GM12878 (cell line): Measurements from ENCODE around the gene XPNPEP2. TPM values are rescaled to one million over a fixed set of nuclear protein-coding genes. Genes with fewer than 3 reads are reported as not detected.

Experiments used
- ATAC-seq: fragments of 200-7000 bp; cut with Tn5 transposase; 3 replicates; pipeline ENCODE4 v1.9.1; 2020; ENCODE audit warnings: mild to moderate bottlenecking, moderate library complexity
- BruUV-seq: library from RNA; stranded (reverse); fragments of 400-500 nt; replicated peaks from 2 replicates; lab custom pipeline; 2021; lab: Mats Ljungman, UMichigan
- CTCF ChIA-PET: fragments of 300-600 bp; sonication (Branson Sonifier 250); formaldehyde crosslinking; extraction: SDS; loops from one replicate; lab custom pipeline; 2021; ENCODE audit warnings: inconsistent platforms; lab: Yijun Ruan, JAX
- POLR2A ChIA-PET: fragments of 350-600 bp; formaldehyde crosslinking; extraction: SDS; loops from one replicate; lab custom pipeline; 2021; ENCODE audit warnings: inconsistent platforms; lab: Charles Lee
- RAD21 ChIA-PET: fragments of 300-600 bp; sonication (Branson Sonifier 250); formaldehyde crosslinking; loops from one replicate; lab custom pipeline; 2023; ENCODE audit warnings: antibody characterized with exemption; ENCODE audit not compliant: unreplicated experiment; lab: Charles Lee
- SMC1A ChIA-PET: fragments of 300-600 bp; sonication (Branson Sonifier 250); formaldehyde crosslinking; loops from one replicate; lab custom pipeline; 2023; ENCODE audit not compliant: unreplicated experiment, uncharacterized antibody; lab: Charles Lee
- DNase-seq: peaks from one replicate; pipeline ENCODE4 v3.0.0-alpha.2; 2011; ENCODE audit warnings: low read depth, low spot score
- FAIRE-seq: peaks from 3 replicates; lab custom pipeline; 2011; peaks lifted over from hg19 to GRCh38; lab: Jason Lieb, UNC
- H2AFZ ChIP-seq: 2 replicates; pipeline ENCODE4 v1.6.0; 2011; ENCODE audit warnings: low read depth, low read length, control low read depth; ENCODE audit not compliant: control insufficient read depth
- H3K27ac ChIP-seq: 2 replicates; pipeline ENCODE4 v1.5.1; 2011; ENCODE audit warnings: control low read depth; ENCODE audit not compliant: control insufficient read depth, insufficient read depth
- H3K27me3 ChIP-seq, 2 experiments: replicated peaks in 1 of 2; 2 replicates each; pipeline versions ENCODE4 v1.6.0 to v1.6.1; 2011; ENCODE audit warnings: low read length in 1 of 2; ENCODE audit not compliant: control insufficient read depth in 2 of 2, insufficient read depth in 2 of 2
- H3K36me3 ChIP-seq, 2 experiments: 2 replicates each; pipeline ENCODE4 v1.5.1; 2011; ENCODE audit warnings: low read length in 1 of 2; ENCODE audit not compliant: control insufficient read depth in 2 of 2, insufficient read depth in 2 of 2
- H3K4me1 ChIP-seq: 2 replicates; pipeline ENCODE4 v1.6.1; 2011; ENCODE audit warnings: mild to moderate bottlenecking, low read length, moderate library complexity, mixed read lengths; ENCODE audit not compliant: control insufficient read depth, insufficient read depth
- H3K4me2 ChIP-seq: 2 replicates; pipeline ENCODE4 v1.6.0; 2011; ENCODE audit warnings: control low read depth; ENCODE audit not compliant: control insufficient read depth, insufficient read depth
- H3K4me3 ChIP-seq: fragments of 200-600 bp; sonication (generic); 2 replicates; pipeline ENCODE4 v1.5.1; 2016
- H3K79me2 ChIP-seq: 2 replicates; pipeline ENCODE4 v1.6.0; 2011; ENCODE audit warnings: low read length; ENCODE audit not compliant: control insufficient read depth, insufficient read depth
- H3K9ac ChIP-seq: 2 replicates; pipeline ENCODE4 v1.8.0; 2011; ENCODE audit warnings: low read length, control low read depth, mixed read lengths; ENCODE audit not compliant: control insufficient read depth, insufficient read depth
- H3K9me3 ChIP-seq: replicated peaks from 3 replicates; pipeline ENCODE4 v1.5.1; 2011; ENCODE audit warnings: mild to moderate bottlenecking, low read length; ENCODE audit not compliant: control insufficient read depth, insufficient read depth
- H4K20me1 ChIP-seq: 2 replicates; pipeline ENCODE4 v1.6.0; 2011; ENCODE audit not compliant: control insufficient read depth, insufficient read depth
- ATF2 ChIP-seq: IDR thresholded peaks from 2 replicates; pipeline ENCODE4 v1.6.1; 2012; ENCODE audit warnings: low read length, inconsistent platforms
- NFYA ChIP-seq: IDR thresholded peaks from 2 replicates; pipeline ENCODE4 v1.6.1; 2011; ENCODE audit warnings: low read depth, mild to moderate bottlenecking, low read length, improper control_type of control experiment, borderline replicate concordance
- RAD21 ChIP-seq: IDR thresholded peaks from 2 replicates; pipeline ENCODE4 v1.6.1; 2011; ENCODE audit warnings: mild to moderate bottlenecking, low read depth, low read length, moderate library complexity; ENCODE audit not compliant: insufficient read depth
- RAD51 ChIP-seq: fragments of 450-650 bp; IDR thresholded peaks from 2 replicates; pipeline ENCODE4 v1.6.1; 2016; ENCODE audit warnings: moderate library complexity, mild to moderate bottlenecking, inconsistent platforms
- SMC3 ChIP-seq: IDR thresholded peaks from 2 replicates; pipeline ENCODE4 v1.6.1; 2011; ENCODE audit warnings: low read length, improper control_type of control experiment, borderline replicate concordance
- WGBS: methylation state at CpG from one replicate; pipeline ENCODE4 v1.1.6; 2016; ENCODE audit warnings: low lambda C conversion rate; ENCODE audit not compliant: insufficient replicate concordance, insufficient coverage; ENCODE audit errors: missing lambda C conversion rate; 5-methylcytosine and 5-hydroxymethylcytosine counted together
- in situ Hi-C: fragments of 300-500 bp; cut with MboI; formaldehyde crosslinking; loops from 9 replicates; pipeline ENCODE4 v1.14.3; 2018; ENCODE audit warnings: mixed read lengths
- intact Hi-C: fragments of 100-400 bp; cut with micrococcal nuclease; formaldehyde crosslinking; loops from one replicate; pipeline ENCODE4 v1.14.2; 2022; ENCODE audit not compliant: unreplicated experiment
- polyA plus RNA-seq, 11 experiments: library from polyadenylated mRNA; depleted of rRNA in 4 of 11; unstranded in 6 of 11; stranded (reverse) in 5 of 11; fragments of >200 nt; fragmentation: Nextera tagmentation in 4 of 11; fragmentation: Illumina TruSeq in 1 of 11; extraction: Ambion mirVana in 4 of 11; extraction: Trizol in 1 of 11; gene quantifications; 1 replicate in 1 of 11; 2 replicates in 10 of 11; pipeline versions ENCODE4 v1.2.1 to v1.2.3, GENCODE V29; 2011 to 2016; ENCODE audit warnings: inconsistent platforms in 2 of 11, missing spikeins in 2 of 11, low read depth in 1 of 11
- total RNA-seq, 4 experiments: library from RNA; depleted of rRNA in 3 of 4; stranded (reverse); fragments of >200 nt in 3 of 4; fragmentation: Illumina TruSeq in 1 of 4; extraction: Trizol in 1 of 4; gene quantifications; 2 replicates each; pipeline versions ENCODE4 v1.2.1 to v1.2.3, GENCODE V29; 2013 to 2021
- TF ChIP-seq, protein P1 (sequence below): IDR thresholded peaks from 2 replicates; pipeline ENCODE4 v1.6.1; 2012; ENCODE audit warnings: mild to moderate bottlenecking, low read depth, low read length
- TF ChIP-seq, protein P2 (sequence below), 3 experiments: IDR thresholded peaks in 2 of 3; conservative IDR thresholded peaks in 1 of 3; 2 replicates each; pipeline ENCODE4 v1.5.1; 2011; ENCODE audit warnings: low read depth in 3 of 3, low read length in 3 of 3, mild to moderate bottlenecking in 3 of 3, control low read depth in 2 of 3, moderate library complexity in 2 of 3, inconsistent platforms in 1 of 3, mixed read lengths in 1 of 3; ENCODE audit not compliant: control insufficient read depth in 2 of 3, insufficient read depth in 1 of 3; ENCODE audit errors: extremely low read depth in 1 of 3

The XPNPEP2 gene
- total and polyA plus RNA-seq, 10 of the 15 experiments (the other 5 are each of a cell fraction or from before 2014, with no cell fraction given), result 0.04 to 0.37 (median 0.15) TPM

DNA sequence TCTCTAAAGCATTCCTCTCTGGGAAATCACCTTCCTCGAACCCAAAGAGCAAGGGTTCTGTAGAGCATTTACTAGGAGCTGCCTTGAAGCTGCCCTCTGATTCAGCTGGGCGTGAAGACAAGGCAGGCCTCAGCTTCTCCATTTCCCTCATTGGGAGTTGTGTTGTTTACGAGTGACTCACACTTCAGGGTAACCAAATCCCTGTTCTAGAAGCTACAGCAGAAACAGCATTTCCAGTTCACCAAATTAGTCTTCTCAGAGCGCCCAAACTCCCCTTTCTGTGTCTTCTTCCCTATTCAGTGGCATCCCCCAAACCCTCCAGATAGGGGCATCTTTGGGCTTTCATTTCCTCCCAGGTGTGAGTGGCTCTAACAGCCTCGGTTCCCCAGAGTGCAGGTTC is 863 bp upstream of the XPNPEP2 start:
- Histone ChIP-seq H3K9me3 (no peaks in the 10 kb centered on the region), H3K27ac (no peak overlapping the region), H2AFZ (no peak overlapping the region), H3K4me1 (no peaks in the 10 kb centered on the region), H4K20me1 (no peaks in the 10 kb centered on the region), H3K27me3 (no peaks in the 10 kb centered on the region; a peak in 1 of 4 replicates), H3K4me2 (no peak overlapping the region), H3K4me3 (no peak overlapping the region), H3K9ac (no peak overlapping the region), H3K79me2 (no peaks in the 10 kb centered on the region), H3K36me3 (no peaks in the 10 kb centered on the region)
- no TSS peak for BruUV-seq
- ChIA-PET RAD21 (interaction anchor here (1.2 to 3.2 kb wide), 2 partner anchors 43 to 85 kb away, joined by 3 to 11 read pairs; no protein-coding TSS in a partner anchor), CTCF (interaction anchor here (0.6 to 1.9 kb wide), 3 partner anchors 12 to 41 kb away, joined by 3 to 8 read pairs (median 6); no protein-coding TSS in a partner anchor), SMC1A (interaction anchor here (1.2 kb wide), 1 partner anchor 35 kb away, joined by 3 read pairs; no protein-coding TSS in a partner anchor), POLR2A (no interaction called here)
- intact Hi-C loops (no loop called here), in situ Hi-C loops (no loop called here)
- DNase-seq (no peak), FAIRE-seq (no peak), ATAC-seq (peak; percentile 67)
- 0% methylated on average over 5 of the region's 5 CpGs for WGBS
- TF ChIP-seq NFYA (no peak), RAD21 (peak; percentile 31; the same call in 1 of the 2 replicates), ATF2 (no peak), SMC3 (0 out of 2 replicates have a peak, but pooled peaks have one; percentile 22), RAD51 (no peak)
- TF ChIP-seq, protein P1, sequence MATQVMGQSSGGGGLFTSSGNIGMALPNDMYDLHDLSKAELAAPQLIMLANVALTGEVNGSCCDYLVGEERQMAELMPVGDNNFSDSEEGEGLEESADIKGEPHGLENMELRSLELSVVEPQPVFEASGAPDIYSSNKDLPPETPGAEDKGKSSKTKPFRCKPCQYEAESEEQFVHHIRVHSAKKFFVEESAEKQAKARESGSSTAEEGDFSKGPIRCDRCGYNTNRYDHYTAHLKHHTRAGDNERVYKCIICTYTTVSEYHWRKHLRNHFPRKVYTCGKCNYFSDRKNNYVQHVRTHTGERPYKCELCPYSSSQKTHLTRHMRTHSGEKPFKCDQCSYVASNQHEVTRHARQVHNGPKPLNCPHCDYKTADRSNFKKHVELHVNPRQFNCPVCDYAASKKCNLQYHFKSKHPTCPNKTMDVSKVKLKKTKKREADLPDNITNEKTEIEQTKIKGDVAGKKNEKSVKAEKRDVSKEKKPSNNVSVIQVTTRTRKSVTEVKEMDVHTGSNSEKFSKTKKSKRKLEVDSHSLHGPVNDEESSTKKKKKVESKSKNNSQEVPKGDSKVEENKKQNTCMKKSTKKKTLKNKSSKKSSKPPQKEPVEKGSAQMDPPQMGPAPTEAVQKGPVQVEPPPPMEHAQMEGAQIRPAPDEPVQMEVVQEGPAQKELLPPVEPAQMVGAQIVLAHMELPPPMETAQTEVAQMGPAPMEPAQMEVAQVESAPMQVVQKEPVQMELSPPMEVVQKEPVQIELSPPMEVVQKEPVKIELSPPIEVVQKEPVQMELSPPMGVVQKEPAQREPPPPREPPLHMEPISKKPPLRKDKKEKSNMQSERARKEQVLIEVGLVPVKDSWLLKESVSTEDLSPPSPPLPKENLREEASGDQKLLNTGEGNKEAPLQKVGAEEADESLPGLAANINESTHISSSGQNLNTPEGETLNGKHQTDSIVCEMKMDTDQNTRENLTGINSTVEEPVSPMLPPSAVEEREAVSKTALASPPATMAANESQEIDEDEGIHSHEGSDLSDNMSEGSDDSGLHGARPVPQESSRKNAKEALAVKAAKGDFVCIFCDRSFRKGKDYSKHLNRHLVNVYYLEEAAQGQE, result no peak
- TF ChIP-seq, protein P2, sequence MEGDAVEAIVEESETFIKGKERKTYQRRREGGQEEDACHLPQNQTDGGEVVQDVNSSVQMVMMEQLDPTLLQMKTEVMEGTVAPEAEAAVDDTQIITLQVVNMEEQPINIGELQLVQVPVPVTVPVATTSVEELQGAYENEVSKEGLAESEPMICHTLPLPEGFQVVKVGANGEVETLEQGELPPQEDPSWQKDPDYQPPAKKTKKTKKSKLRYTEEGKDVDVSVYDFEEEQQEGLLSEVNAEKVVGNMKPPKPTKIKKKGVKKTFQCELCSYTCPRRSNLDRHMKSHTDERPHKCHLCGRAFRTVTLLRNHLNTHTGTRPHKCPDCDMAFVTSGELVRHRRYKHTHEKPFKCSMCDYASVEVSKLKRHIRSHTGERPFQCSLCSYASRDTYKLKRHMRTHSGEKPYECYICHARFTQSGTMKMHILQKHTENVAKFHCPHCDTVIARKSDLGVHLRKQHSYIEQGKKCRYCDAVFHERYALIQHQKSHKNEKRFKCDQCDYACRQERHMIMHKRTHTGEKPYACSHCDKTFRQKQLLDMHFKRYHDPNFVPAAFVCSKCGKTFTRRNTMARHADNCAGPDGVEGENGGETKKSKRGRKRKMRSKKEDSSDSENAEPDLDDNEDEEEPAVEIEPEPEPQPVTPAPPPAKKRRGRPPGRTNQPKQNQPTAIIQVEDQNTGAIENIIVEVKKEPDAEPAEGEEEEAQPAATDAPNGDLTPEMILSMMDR (IDR thresholded peaks at IDR 0.05 in 2 of 3, conservative IDR thresholded peaks at IDR 0.05 in 1 of 3; ENCODE audit: control insufficient read depth in 2 of 3, extremely low read depth in 1 of 3, insufficient read depth in 1 of 3, low read depth in 3 of 3, low read length in 3 of 3), result peak in 1 of 3 experiments; percentile 15; a peak in 1 of 6 replicates
